GM21529 (cell line): ENCODE data around the gene CD5L.

Source experiments
- ATAC-seq: cut with Tn5 transposase; IDR thresholded peaks from one replicate; pipeline ENCODE4 v1.9.1; 2021; ENCODE audit not compliant: unreplicated experiment

CD5L gene

GRCh38 chr1:157819215-157819614, 22.4 kb downstream of the CD5L start:
- no peak for ATAC-seq

DNA sequence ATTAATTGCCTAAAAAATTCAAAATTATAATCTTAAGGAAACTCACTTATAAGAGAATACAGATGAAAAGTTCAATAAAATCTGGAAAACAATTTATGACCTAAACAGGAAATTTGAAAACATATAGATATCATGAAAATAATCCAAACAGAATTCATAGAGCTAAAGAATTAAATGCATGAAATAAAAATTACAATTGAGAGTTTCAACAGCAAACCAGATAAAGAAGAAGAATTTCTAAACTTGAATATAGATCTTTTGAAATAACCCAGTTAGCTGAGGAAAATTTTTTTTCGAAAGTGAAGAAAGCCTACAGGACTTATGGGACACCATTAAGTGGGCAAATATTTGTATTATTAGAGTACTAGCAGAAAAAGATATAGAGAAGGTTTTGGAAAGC, 28.3 kb downstream of the CD5L start:
- no peak for ATAC-seq

DNA sequence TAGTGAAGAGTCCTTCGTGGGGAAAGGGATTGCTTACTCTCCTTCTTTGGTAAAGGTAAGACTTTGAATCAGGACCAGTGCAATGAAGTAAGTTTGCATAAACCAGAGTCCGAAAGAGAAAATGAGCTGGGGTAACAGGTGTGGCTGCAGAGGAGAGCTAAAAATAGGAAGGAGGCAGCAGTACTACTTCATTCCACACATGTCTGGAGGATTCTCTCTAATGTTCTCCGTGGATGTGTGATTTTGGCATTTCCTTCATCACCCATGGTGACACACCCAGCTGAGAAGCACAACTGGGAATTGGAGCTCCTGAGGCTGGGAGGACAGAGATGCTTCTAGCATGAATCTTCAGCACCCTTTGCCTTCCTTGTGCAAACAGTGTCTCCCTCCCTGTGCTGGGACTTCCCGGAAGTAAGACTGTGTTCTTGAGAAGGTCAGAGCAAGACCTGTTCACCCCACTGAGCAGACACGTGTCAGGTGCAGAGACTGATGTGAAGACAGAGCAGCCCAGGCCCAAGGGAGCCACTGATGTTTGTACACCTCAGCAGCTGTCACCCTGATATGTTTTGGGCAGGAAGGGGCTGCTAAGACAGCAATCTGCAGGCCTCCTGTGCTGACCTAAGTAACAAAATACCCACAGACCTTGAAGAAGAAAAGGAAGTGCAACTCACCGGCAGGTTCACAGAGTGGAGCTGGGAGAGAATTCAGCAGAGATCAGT, 35.0 kb downstream of the CD5L start:
- peak; percentile 88 for ATAC-seq

DNA sequence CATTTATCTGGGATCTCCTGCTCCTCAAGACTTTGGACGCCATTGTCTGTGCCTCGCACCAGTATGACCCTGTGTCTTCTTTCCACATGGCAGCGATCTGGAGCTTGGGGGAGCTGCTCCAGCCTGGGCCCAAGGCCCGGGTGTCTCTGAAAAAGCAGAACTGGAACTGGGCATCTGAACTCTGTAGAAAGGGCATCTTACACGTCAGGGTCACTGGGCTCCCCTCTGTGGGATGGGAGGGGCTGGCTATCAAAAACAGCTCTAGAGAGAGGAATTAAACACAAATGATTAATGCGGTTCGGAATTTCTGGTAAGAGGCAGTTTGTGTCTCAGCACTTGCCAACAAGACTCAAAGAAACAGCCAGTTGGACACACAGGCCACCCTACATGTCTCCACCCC, 37.8 kb downstream of the CD5L start:
- ATAC-seq, result no peak

DNA sequence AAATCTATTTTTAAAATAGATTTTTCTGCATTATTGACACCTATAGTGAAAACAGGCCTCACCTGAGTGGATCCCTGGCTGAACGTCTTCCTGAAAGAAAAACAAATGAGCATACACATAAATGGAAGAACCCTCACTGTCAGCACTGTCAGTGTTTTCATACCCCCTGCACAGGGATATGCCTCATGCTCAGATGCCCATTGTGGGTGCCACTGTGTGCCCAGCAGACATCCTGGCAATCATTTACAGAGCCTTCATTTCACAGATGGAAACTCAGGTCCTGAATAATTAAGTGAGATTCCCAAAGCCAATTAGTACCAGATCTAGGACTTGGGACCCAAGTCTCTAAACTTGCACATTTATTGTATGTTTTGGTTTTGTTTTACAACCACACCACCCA, 41.6 kb downstream of the CD5L start:
- no peak for ATAC-seq

- ATAC-seq, result no peak
These were observed 43.4 kb downstream of the CD5L start for GRCh38 chr1:157798211-157798610.

- no peak for ATAC-seq
These were observed 56.4 kb downstream of the CD5L start for GRCh38 chr1:157785248-157785647.

- no peak for ATAC-seq
These were observed 56.8 kb downstream of the CD5L start for GRCh38 chr1:157784801-157785200.

- no peak for ATAC-seq
These were observed 58.7 kb downstream of the CD5L start for GRCh38 chr1:157782931-157783330.

DNA sequence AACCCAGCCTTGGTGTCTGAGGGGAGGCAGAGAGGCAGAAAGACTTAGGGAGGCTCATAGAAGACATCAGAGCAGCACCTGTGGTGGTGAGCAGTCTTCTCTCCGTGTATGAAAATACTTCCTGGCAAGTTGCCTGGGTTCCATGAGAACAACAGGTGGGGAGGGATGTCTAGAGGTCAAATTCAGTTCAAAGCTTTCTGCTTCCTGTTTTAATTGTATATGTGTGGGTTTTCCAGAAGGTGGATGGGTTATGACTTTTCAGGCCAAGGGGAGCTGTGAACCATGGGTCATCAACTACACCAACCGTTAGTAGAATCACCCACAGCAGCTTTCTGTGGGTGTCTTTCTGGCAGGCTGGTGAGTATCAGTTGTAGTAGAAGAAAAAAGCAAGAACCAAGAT, 60.6 kb downstream of the CD5L start:
- ATAC-seq, result peak; percentile 68
